Measurements from ENCODE around the gene IKBKG. TPM values are rescaled to one million over a fixed set of nuclear protein-coding genes. Genes with fewer than 3 reads are reported as not detected.
A peak's percentile ranks its signal among the peaks of the same experiment; 100 is the strongest.

IKBKG gene
- total RNA-seq, 1 donor from 2014 or later, result 37.5 TPM

DNA sequence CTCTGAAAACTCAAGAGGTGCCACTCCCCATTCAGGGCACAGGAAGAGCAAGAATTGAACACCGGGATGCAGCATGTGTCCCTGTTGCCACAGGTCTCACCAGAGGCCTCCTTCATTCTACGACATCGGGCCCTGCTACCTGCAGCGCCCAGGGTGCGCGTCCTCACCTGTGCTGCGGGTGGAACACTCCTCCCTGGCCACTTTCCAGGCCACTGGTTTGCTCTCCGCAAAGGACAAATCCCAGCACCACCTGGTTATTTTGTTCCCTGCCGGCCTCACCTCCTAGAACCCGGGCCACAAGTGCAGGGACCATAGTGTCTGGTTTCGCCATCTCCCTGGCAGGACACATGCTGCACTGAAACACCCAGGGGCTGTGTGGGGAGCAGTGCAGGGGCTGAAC, 17.1 kb upstream of the IKBKG start:
- TF ChIP-seq, protein P1, sequence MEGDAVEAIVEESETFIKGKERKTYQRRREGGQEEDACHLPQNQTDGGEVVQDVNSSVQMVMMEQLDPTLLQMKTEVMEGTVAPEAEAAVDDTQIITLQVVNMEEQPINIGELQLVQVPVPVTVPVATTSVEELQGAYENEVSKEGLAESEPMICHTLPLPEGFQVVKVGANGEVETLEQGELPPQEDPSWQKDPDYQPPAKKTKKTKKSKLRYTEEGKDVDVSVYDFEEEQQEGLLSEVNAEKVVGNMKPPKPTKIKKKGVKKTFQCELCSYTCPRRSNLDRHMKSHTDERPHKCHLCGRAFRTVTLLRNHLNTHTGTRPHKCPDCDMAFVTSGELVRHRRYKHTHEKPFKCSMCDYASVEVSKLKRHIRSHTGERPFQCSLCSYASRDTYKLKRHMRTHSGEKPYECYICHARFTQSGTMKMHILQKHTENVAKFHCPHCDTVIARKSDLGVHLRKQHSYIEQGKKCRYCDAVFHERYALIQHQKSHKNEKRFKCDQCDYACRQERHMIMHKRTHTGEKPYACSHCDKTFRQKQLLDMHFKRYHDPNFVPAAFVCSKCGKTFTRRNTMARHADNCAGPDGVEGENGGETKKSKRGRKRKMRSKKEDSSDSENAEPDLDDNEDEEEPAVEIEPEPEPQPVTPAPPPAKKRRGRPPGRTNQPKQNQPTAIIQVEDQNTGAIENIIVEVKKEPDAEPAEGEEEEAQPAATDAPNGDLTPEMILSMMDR (IDR thresholded peaks at IDR 0.05), result no peak
- Histone ChIP-seq H3K9me3 (no peaks in the 10 kb centered on the region), H3K27me3 (no peaks in the 10 kb centered on the region), H3K4me1 (peaks cover 0 to 6% of the 10 kb centered on the region in 2 donors), H3K36me3 (peaks cover 7 to 16% of the 10 kb centered on the region in 2 donors), H3K27ac (peak overlapping the region; percentile 60 to 65), H3K4me3 (no peak overlapping the region)
- intact Hi-C loops (cut with DNase I), result loop anchor here (5.0 kb wide), 2 partner anchors 43 to 103 kb away; partner anchors contain the start of genes ATP6AP1 and UBL4A
- no peak for DNase-seq (ENCODE audit: low spot score in 2 of 2)

DNA sequence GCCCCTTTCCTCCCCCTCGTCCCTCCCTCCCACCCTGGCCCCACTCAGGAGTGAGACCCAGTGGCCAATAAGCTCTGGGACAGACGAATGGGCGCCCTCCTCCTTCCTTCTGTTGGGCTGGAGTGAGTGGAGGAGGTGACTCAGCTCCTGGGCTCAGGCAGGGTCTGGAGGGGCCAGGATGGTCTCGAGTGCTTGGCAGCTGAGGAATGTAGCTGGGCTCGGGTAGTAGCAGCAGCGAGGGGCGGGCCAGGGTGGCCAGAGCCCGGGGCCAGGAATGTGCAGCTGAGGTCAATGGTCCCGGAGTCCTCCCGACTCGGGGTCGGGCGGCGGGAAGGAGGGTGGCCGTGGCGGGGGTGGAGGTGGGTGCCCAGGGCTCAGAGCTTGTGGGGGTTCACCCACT, 15.8 kb upstream of the IKBKG start:
- Histone ChIP-seq H3K4me3 (no peak overlapping the region), H3K27me3 (no peaks in the 10 kb centered on the region), H3K36me3 (peaks cover 7 to 23% of the 10 kb centered on the region in 2 donors), H3K4me1 (peaks cover 0 to 6% of the 10 kb centered on the region in 2 donors), H3K27ac (peak overlapping the region; percentile 60 to 65), H3K9me3 (no peaks in the 10 kb centered on the region)
- intact Hi-C loops (cut with DNase I), result loop anchor here (5.0 kb wide), 2 partner anchors 44 to 104 kb away; partner anchors contain the start of genes ATP6AP1 and UBL4A
- TF ChIP-seq, protein P1 (IDR thresholded peaks at IDR 0.05), result no peak
- peak in 1 of 2 donors; percentile 85 for DNase-seq (ENCODE audit: low spot score in 2 of 2)

DNA sequence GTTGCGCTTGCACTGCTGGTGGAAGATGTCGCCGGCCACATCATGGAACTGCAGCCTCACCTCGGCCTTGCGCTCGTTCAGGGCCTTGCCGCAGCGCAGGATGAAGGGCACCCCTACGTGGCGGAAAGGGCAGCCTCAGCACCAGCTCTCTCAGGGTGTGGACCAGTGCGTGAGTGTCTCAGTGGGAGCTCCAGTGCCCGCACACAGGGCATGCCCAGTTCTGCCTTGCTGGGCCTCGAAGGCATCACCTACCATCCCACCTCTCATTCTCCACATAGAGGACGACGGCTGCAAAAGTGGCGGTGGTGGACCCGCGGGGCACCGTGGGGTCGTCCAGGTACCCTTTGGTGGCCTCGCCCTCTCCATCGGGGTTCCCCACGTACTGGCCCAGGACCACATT, 14.7 kb upstream of the IKBKG start:
- TF ChIP-seq, protein P1 (IDR thresholded peaks at IDR 0.05), result no peak
- H3K4me3 ChIP-seq, result no peak overlapping the region
- no peak for DNase-seq (ENCODE audit: low spot score in 2 of 2)
- no peaks in the 10 kb centered on the region for H3K27me3 ChIP-seq
- H3K4me1 ChIP-seq, result peaks cover 0 to 3% of the 10 kb centered on the region in 2 donors
- H3K36me3 ChIP-seq, result peaks cover 7 to 23% of the 10 kb centered on the region in 2 donors
- intact Hi-C loops (cut with DNase I), result loop anchor here (5.0 kb wide), 2 partner anchors 45 to 105 kb away; partner anchors contain the start of genes ATP6AP1 and UBL4A
- no peaks in the 10 kb centered on the region for H3K9me3 ChIP-seq
- H3K27ac ChIP-seq, result no peak overlapping the region

DNA sequence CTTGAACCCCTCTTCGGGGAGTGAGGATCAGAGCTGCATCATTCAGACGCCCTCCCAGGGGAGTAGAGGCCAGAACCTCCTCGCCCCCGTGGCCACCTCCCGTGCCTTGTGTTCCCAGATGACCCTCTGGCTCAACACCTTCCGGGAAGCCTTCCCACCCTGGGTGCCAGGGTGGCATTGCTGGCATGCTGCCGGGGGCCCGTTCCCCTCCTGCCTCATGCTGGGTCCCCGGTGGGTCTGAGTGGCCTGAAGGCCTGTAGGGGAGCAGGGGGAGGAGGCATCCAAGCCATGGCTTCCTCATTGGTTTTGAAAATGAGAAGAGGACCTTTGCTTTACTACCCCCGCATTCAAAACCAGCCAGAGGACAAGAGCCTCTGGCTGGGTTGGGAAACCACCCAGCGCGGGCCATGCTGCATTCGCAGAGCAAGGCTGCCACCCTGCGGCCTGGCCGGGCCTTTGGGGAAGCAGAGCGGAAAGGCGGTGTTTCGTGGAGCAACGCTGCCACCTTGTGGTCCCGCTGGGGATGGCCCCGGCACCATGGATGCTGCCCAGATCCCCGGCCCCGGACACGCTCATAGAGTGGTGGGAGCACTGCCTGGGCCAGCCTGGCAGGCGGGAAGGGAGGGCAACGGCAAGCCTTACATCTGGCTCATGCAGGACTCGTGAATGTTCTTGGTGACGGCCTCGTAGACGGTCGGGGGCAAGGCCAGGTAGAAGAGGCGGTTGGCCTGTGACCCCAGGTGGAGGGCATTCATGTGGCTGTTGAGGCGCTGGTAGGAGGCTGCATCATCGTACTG, 12.7 kb upstream of the IKBKG start:
- no peak overlapping the region for H3K4me3 ChIP-seq
- peak overlapping the region in 1 of 2 donors; percentile 28 for H3K27ac ChIP-seq
- TF ChIP-seq, protein P1 (IDR thresholded peaks at IDR 0.05), result peak; percentile 96 to 100 (median 99)
- peaks cover 0 to 3% of the 10 kb centered on the region in 2 donors for H3K4me1 ChIP-seq
- intact Hi-C loops (cut with DNase I), result loop anchor here (1.0 to 5.0 kb wide), 3 partner anchors 47 to 136 kb away; partner anchors contain the start of genes ATP6AP1, RPL10 and UBL4A
- H3K9me3 ChIP-seq, result no peaks in the 10 kb centered on the region
- peaks cover 7 to 23% of the 10 kb centered on the region in 2 donors for H3K36me3 ChIP-seq
- peak in 1 of 2 donors; percentile 92 for DNase-seq (ENCODE audit: low spot score in 2 of 2)
- H3K27me3 ChIP-seq, result no peaks in the 10 kb centered on the region

DNA sequence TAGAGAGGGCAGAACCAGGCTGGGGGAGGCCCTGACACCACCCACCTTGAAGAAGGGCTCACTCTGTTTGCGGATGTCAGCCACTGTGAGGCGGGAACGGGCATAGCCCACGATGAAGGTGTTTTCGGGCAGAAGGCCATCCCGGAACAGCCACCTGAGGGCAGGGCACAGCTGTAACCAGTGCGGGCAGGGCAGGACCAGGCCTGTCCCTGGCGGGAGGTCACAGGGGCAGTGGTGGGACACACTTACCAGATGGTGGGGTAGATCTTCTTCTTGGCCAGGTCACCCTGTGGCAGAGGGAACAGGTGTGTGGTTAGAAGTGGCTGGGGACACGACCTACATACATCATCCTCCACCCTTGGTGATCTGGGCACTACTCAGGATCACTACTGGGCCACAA, 11.5 kb upstream of the IKBKG start:
- TF ChIP-seq, protein P1 (IDR thresholded peaks at IDR 0.05), result no peak
- DNase-seq (ENCODE audit: low spot score in 2 of 2), result no peak
- Histone ChIP-seq H3K4me3 (no peak overlapping the region), H3K4me1 (peaks cover 4 to 8% of the 10 kb centered on the region in 2 donors), H3K36me3 (peaks cover 7 to 23% of the 10 kb centered on the region in 2 donors), H3K27ac (no peak overlapping the region), H3K27me3 (no peaks in the 10 kb centered on the region), H3K9me3 (no peaks in the 10 kb centered on the region)
- intact Hi-C loops (cut with DNase I), result loop anchor here (1.0 kb wide), 1 partner anchor 138 kb away; the partner anchor contains the start of gene RPL10
